ENCODE measurements around the gene CAPZA2. TPM values are rescaled to one million over a fixed set of nuclear protein-coding genes. Genes with fewer than 3 reads are reported as not detected.
"Not testable (repeated sequence)": the region's sequence is repeated elsewhere in the genome, so short reads cannot be mapped to it uniquely, and the experiment has no call there.

Gene CAPZA2
- total RNA-seq, 1 donor from 2014 or later = 210 TPM

DNA sequence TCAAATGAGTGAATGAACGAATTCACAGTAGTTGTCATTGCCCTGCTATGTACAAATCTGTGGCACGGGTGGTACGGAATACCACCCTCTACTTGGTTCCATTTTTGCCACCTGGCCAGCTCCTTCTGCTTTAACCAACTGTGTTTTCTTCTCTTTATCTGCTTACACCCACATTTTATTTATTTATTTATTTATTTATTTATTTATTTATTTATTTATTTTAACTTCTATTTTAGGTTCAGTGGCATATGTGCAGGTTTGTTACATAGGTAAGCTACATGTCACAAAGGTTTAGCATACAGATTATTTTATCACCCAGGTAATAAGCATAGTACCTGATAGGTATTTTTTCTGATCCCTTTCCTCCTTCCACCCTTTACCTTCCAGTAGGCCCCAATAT is 42.2 kb upstream of the CAPZA2 start:
- no peak overlapping the region for H3K4me3 Mint-ChIP-seq
- Histone ChIP-seq H3K36me3 (no peaks in the 10 kb centered on the region), H3K4me3 (no peak overlapping the region), H3K27me3 (no peaks in the 10 kb centered on the region), H4K20me1 (ENCODE audit: low read depth) (no peaks in the 10 kb centered on the region), H3K9ac (no peak overlapping the region), H3K9me3 (ENCODE audit: low read depth) (no peaks in the 10 kb centered on the region), H3F3A (ENCODE audit: low read depth) (no peaks in the 10 kb centered on the region), H2AFZ (replicated peaks) (peak overlapping the region; percentile 4), H3K4me2 (no peak overlapping the region), H3K79me2 (ENCODE audit: low read depth) (no peaks in the 10 kb centered on the region), H3K27ac (no peak overlapping the region), H3K4me1 (no peaks in the 10 kb centered on the region)
- TF ChIP-seq CTCF (IDR thresholded peaks at IDR 0.05) = no peak
- no peak for TF ChIP-seq EZH2phosphoT487 (IDR thresholded peaks at IDR 0.05)
- no peak for TF ChIP-seq EZH2 (IDR thresholded peaks at IDR 0.05)
- H3K27ac Mint-ChIP-seq = no peak overlapping the region
- no peaks in the 10 kb centered on the region for H3K9me3 Mint-ChIP-seq
- no peak for DNase-seq (ENCODE audit: low spot score)
- no peaks in the 10 kb centered on the region for H3K36me3 Mint-ChIP-seq
- H3K27me3 Mint-ChIP-seq (ENCODE audit: insufficient read depth, low read depth) = no peaks in the 10 kb centered on the region
- no peaks in the 10 kb centered on the region for H3K4me1 Mint-ChIP-seq

GRCh38 chr7:116821647-116822046 is 40.7 kb upstream of the CAPZA2 start:
- not testable (repeated sequence) for H3K4me1 Mint-ChIP-seq; H3K4me2 ChIP-seq; H3K79me2 ChIP-seq (ENCODE audit: low read depth); H3F3A ChIP-seq (ENCODE audit: low read depth); H3K9ac ChIP-seq; H3K27ac Mint-ChIP-seq; H3K36me3 ChIP-seq; H4K20me1 ChIP-seq (ENCODE audit: low read depth); H3K9me3 ChIP-seq (ENCODE audit: low read depth); H3K4me3 ChIP-seq; H3K4me1 ChIP-seq; H3K27me3 Mint-ChIP-seq (ENCODE audit: insufficient read depth, low read depth); H3K27me3 ChIP-seq; H3K4me3 Mint-ChIP-seq; DNase-seq (ENCODE audit: low spot score); H3K27ac ChIP-seq; H2AFZ ChIP-seq (replicated peaks); H3K9me3 Mint-ChIP-seq; H3K36me3 Mint-ChIP-seq

DNA sequence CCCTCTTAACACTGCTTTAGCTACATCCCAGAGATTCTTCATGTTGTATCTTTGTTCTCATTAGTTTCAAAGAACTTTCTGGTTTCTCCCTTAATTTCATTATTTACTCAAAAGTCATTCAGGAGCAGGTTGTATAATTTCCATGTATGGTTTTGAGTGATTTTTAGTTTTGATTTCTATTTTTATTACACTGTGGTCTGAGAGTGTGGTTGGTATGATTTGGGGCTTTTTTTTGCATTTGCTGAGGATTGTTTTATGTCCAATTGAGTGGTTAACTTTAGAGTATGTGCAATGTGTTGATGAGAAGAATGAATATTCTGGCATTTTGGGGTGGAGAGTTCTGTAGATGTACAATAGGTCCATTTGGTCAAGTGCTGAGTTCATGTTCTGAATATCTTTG is 37.9 kb upstream of the CAPZA2 start:
- DNase-seq (ENCODE audit: low spot score) = no peak
- H3K9ac ChIP-seq = no peak overlapping the region
- H3K27ac ChIP-seq = no peak overlapping the region
- no peak overlapping the region for H3K4me2 ChIP-seq
- Mint-ChIP-seq H3K27ac (no peak overlapping the region), H3K36me3 (no peaks in the 10 kb centered on the region), H3K27me3 (ENCODE audit: insufficient read depth, low read depth) (no peaks in the 10 kb centered on the region), H3K9me3 (no peaks in the 10 kb centered on the region), H3K4me1 (no peaks in the 10 kb centered on the region), H3K4me3 (no peak overlapping the region)
- H3F3A ChIP-seq (ENCODE audit: low read depth) = no peaks in the 10 kb centered on the region
- no peaks in the 10 kb centered on the region for H3K27me3 ChIP-seq
- no peak overlapping the region for H2AFZ ChIP-seq (replicated peaks)
- no peaks in the 10 kb centered on the region for H3K79me2 ChIP-seq (ENCODE audit: low read depth)
- TF ChIP-seq EZH2phosphoT487 (IDR thresholded peaks at IDR 0.05) = no peak
- TF ChIP-seq EZH2 (IDR thresholded peaks at IDR 0.05) = no peak
- TF ChIP-seq CTCF (IDR thresholded peaks at IDR 0.05) = no peak
- H3K4me3 ChIP-seq = no peak overlapping the region
- H4K20me1 ChIP-seq (ENCODE audit: low read depth) = no peaks in the 10 kb centered on the region
- no peaks in the 10 kb centered on the region for H3K9me3 ChIP-seq (ENCODE audit: low read depth)
- no peaks in the 10 kb centered on the region for H3K36me3 ChIP-seq
- no peaks in the 10 kb centered on the region for H3K4me1 ChIP-seq

- Histone ChIP-seq H3K79me2 (ENCODE audit: low read depth) (no peaks in the 10 kb centered on the region), H3K9ac (no peak overlapping the region), H3K27me3 (no peaks in the 10 kb centered on the region), H3K4me1 (no peaks in the 10 kb centered on the region), H3K9me3 (ENCODE audit: low read depth) (no peaks in the 10 kb centered on the region), H3K4me3 (no peak overlapping the region), H3F3A (ENCODE audit: low read depth) (no peaks in the 10 kb centered on the region), H3K4me2 (no peak overlapping the region), H3K27ac (no peak overlapping the region), H3K36me3 (no peaks in the 10 kb centered on the region), H4K20me1 (ENCODE audit: low read depth) (no peaks in the 10 kb centered on the region), H2AFZ (replicated peaks) (no peak overlapping the region)
- no peaks in the 10 kb centered on the region for H3K27me3 Mint-ChIP-seq (ENCODE audit: insufficient read depth, low read depth)
- DNase-seq (ENCODE audit: low spot score) = no peak
- no peaks in the 10 kb centered on the region for H3K4me1 Mint-ChIP-seq
- H3K36me3 Mint-ChIP-seq = no peaks in the 10 kb centered on the region
- H3K4me3 Mint-ChIP-seq = no peak overlapping the region
- H3K27ac Mint-ChIP-seq = no peak overlapping the region
- H3K9me3 Mint-ChIP-seq = no peaks in the 10 kb centered on the region
- peak; percentile 15 for TF ChIP-seq CTCF (IDR thresholded peaks at IDR 0.05)
- TF ChIP-seq EZH2phosphoT487 (IDR thresholded peaks at IDR 0.05) = no peak
- no peak for TF ChIP-seq EZH2 (IDR thresholded peaks at IDR 0.05)
Observed at GRCh38 chr7:116828281-116828680, 34.1 kb upstream of the CAPZA2 start.
